Peyer's patch (tissue), 4 donors: ENCODE measurements around the gene CDK2.

ENCODE experiments used
- POLR2A ChIP-seq, 2 donors: fragments of 450-650 bp; IDR thresholded peaks; one replicate each; pipeline ENCODE4 v1.5.1; 2017; ENCODE audit warnings: antibody characterized with exemption in 2 of 2, mild to moderate bottlenecking in 2 of 2, moderate library complexity in 2 of 2
- TF ChIP-seq, protein P1 (sequence below), 6 experiments: fragments of 450-650 bp in 4 of 6; fragments of 200-600 bp in 2 of 6; sonication (generic) in 1 of 6; IDR thresholded peaks; one replicate each; pipeline ENCODE4 v1.5.1; 2017 to 2019; ENCODE audit warnings: antibody characterized with exemption in 6 of 6, mild to moderate bottlenecking in 3 of 6, moderate library complexity in 1 of 6

DNA sequence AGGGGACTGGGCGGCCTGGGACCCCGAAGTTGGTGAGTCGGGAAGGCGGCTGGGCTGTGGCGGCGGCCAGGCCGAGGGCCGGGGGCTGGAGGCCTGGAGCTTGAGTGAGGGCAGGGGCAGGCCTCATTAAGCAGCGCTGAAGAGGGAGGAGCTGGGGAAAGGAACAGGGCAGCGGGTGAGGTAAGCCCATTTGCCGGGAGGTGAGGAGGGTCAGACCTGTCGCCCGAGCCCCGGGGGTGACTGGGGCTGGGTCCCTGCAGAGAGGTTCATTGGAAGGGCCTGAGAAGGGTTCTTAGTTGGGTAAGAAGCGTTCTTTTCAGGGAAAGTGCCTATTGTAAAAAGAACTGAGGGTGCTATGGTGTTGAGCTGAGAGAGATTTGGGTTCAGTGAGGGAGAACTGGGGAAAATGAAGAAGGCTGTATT lies 7.7 kb downstream of the CDK2 start:
- TF ChIP-seq, protein P1, sequence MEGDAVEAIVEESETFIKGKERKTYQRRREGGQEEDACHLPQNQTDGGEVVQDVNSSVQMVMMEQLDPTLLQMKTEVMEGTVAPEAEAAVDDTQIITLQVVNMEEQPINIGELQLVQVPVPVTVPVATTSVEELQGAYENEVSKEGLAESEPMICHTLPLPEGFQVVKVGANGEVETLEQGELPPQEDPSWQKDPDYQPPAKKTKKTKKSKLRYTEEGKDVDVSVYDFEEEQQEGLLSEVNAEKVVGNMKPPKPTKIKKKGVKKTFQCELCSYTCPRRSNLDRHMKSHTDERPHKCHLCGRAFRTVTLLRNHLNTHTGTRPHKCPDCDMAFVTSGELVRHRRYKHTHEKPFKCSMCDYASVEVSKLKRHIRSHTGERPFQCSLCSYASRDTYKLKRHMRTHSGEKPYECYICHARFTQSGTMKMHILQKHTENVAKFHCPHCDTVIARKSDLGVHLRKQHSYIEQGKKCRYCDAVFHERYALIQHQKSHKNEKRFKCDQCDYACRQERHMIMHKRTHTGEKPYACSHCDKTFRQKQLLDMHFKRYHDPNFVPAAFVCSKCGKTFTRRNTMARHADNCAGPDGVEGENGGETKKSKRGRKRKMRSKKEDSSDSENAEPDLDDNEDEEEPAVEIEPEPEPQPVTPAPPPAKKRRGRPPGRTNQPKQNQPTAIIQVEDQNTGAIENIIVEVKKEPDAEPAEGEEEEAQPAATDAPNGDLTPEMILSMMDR (IDR thresholded peaks at IDR 0.05): no peak
- no peak for TF ChIP-seq POLR2A (IDR thresholded peaks at IDR 0.05)
